Panc1 (cell line): ENCODE measurements around the gene RFT1. TPM values are rescaled to one million over a fixed set of nuclear protein-coding genes. Genes with fewer than 3 reads are reported as not detected.

Experiments
- ATAC-seq: fragments of 200-7000 bp; cut with Tn5 transposase; 2 replicates; pipeline ENCODE4 v1.9.1; 2020; ENCODE audit warnings: mild to moderate bottlenecking, moderate library complexity
- BruUV-seq: library from RNA; stranded (reverse); fragments of 400-500 nt; replicated peaks from 2 replicates; lab custom pipeline; 2021; lab: Mats Ljungman, UMichigan
- CTCF ChIA-PET: fragments of 300-600 bp; sonication (Branson Sonifier 250); formaldehyde crosslinking; loops from one replicate; lab custom pipeline; 2022; ENCODE audit warnings: antibody characterized with exemption; lab: Charles Lee
- POLR2A ChIA-PET: fragments of 300-600 bp; sonication (Branson Sonifier 250); formaldehyde crosslinking; loops from one replicate; lab custom pipeline; 2022; ENCODE audit warnings: antibody characterized with exemption; lab: Charles Lee
- DNase-seq: peaks from one replicate; pipeline ENCODE4 v3.0.0-alpha.2; 2010; ENCODE audit warnings: low read depth, low spot score
- H3K27ac ChIP-seq: 2 replicates; pipeline ENCODE4 v1.5.1; 2011; ENCODE audit warnings: mild to moderate bottlenecking, low read length, inconsistent platforms
- H3K27me3 ChIP-seq: fragments of 200-500 bp; sonication (Bioruptor generic); 2 replicates; pipeline ENCODE4 v1.6.0; 2014; ENCODE audit warnings: low read length, inconsistent platforms; ENCODE audit not compliant: control insufficient read depth, insufficient read depth
- H3K36me3 ChIP-seq: fragments of 200-500 bp; sonication (Bioruptor generic); 2 replicates; pipeline ENCODE4 v1.5.1; 2014; ENCODE audit warnings: inconsistent platforms, mild to moderate bottlenecking, low read length, moderate library complexity; ENCODE audit not compliant: control insufficient read depth, insufficient read depth
- H3K4me1 ChIP-seq: 2 replicates; pipeline ENCODE4 v1.5.1; 2011; ENCODE audit warnings: inconsistent platforms, mild to moderate bottlenecking, low read length, moderate library complexity; ENCODE audit not compliant: control insufficient read depth, insufficient read depth
- H3K4me3 ChIP-seq, 2 experiments: 2 replicates each; pipeline ENCODE4 v1.5.1; 2011 to 2012; ENCODE audit warnings: low read depth in 2 of 2, low read length in 2 of 2, mild to moderate bottlenecking in 2 of 2, inconsistent platforms in 1 of 2, moderate library complexity in 1 of 2
- H3K9me3 ChIP-seq: fragments of 200-500 bp; sonication (Bioruptor generic); 2 replicates; pipeline ENCODE4 v1.5.1; 2014; ENCODE audit warnings: low read depth, mild to moderate bottlenecking, inconsistent platforms, low read length, moderate library complexity; ENCODE audit not compliant: control insufficient read depth, insufficient read depth
- POLR2AphosphoS5 ChIP-seq: IDR thresholded peaks from 2 replicates; pipeline ENCODE4 v1.6.1; 2012; ENCODE audit warnings: mild to moderate bottlenecking, low read depth, low read length, moderate library complexity
- SIN3A ChIP-seq: IDR thresholded peaks from 2 replicates; pipeline ENCODE4 v1.6.1; 2012; ENCODE audit warnings: low read depth, mild to moderate bottlenecking, low read length, moderate library complexity, borderline replicate concordance; ENCODE audit not compliant: insufficient read depth
- TCF7L2 ChIP-seq: IDR thresholded peaks from 2 replicates; pipeline ENCODE4 v1.6.1; 2011; ENCODE audit warnings: mild to moderate bottlenecking, low read depth, low read length, inconsistent platforms
- in situ Hi-C: cut with HindIII; loops from 2 replicates; pipeline ENCODE4 v1.10.0; 2016; ENCODE audit warnings: low sequenced_read_pairs, low pct_unique_long_range_greater_than_20kb
- intact Hi-C: fragments of 100-400 bp; cut with micrococcal nuclease; formaldehyde crosslinking; loops from one replicate; pipeline ENCODE4 v1.10.0; 2022; ENCODE audit not compliant: unreplicated experiment
- total RNA-seq: library from RNA; stranded (reverse); gene quantifications from one replicate; pipeline ENCODE4 v1.2.1, GENCODE V29; 2021; ENCODE audit not compliant: unreplicated experiment
- TF ChIP-seq, protein P1 (sequence below), 2 experiments: IDR thresholded peaks; 2 replicates each; pipeline ENCODE4 v1.6.1; 2011 to 2012; ENCODE audit warnings: low read depth in 2 of 2, control low read depth in 1 of 2, low read length in 1 of 2, mild to moderate bottlenecking in 1 of 2, moderate library complexity in 1 of 2; ENCODE audit not compliant: insufficient read depth in 1 of 2
- TF ChIP-seq, protein P2 (sequence below): fragments of 450-650 bp; IDR thresholded peaks from 2 replicates; pipeline ENCODE4 v1.5.1; 2017; ENCODE audit warnings: mild to moderate bottlenecking

Gene RFT1
- total RNA-seq, 1 experiment from 2014 or later: 21.0 TPM

DNA sequence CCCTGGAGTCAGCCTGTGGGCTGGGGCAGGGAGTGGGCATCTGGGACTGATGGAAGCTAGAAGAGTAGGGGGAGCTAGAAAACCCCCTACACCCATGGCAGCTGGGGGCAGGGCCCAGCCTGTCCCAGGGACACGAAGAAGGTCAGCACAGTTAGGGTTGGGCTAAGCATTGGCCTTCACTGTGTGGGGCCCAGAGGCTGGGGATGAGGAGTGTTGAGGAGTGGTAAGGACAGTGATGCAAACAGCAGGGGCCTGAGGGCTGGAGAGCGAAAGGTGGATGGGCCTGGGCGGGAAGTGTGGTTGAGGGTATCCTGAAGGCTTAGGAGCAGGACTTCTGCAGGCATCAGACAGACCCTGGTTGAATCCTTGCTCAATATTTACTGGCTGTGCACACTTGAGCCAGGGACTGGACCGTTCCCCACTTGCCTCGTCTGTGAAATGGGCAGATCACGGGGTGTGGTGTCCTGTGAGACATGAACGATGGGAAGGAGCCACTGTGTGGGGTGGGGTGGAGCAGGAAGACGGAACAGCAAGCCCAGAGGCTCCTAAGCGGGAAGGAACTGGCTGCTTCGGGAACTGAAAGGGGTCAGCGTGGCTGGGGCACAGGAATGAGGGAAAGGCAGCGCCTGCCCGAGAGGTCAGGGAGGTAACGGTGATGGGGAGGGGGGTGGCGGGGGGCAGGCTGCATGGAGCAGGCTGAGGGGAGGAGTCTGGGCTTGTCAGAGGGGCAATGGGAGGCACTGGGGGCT is 38.1 kb upstream of the RFT1 start:
- no TSS peak for BruUV-seq
- in situ Hi-C loops: no loop called here
- no peak for DNase-seq

DNA sequence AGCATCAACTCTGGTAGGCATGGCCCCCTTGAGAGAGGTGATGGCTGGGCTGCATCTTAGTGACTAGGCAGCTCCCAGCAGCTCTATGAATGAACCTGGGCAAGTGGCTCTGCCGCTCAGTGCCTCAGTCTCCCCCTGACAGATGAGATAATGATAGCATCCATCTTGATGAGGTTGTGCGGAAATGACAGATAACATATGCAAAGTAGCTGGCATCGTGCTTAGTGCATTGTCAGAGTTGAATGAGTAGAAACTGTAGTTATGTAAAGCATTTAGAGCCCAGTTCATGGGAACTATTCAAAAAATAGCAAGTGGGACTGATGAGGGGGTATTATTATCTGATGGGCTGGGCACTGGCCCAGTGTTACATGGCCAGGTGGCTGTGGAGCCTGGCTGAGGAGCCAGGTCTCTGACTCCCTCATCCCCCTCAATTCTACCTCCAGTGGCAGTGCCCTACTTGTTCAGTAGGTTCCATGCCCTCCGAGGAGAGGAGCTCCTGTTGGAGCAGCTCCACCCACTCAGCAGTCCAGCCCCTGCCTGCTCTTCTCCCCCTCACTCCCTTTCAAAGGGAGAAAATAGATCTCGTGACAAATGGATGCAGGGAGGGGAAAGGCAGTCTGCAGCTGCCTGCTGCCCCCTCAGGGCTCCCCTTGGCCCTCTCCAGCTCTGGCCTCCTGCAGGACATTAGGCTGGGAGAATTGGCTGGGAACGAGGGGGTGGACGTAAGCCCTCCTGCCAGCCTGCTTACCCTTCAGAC is 37.4 kb upstream of the RFT1 start:
- CTCF ChIA-PET: no interaction called here
- DNase-seq (no peak), ATAC-seq (no peak)
- Histone ChIP-seq H3K9me3 (no peaks in the 10 kb centered on the region), H3K36me3 (no peaks in the 10 kb centered on the region), H3K4me1 (peaks cover 11% of the 10 kb centered on the region), H3K4me3 (no peak overlapping the region), H3K27me3 (no peaks in the 10 kb centered on the region), H3K27ac (no peak overlapping the region)
- POLR2A ChIA-PET: no interaction called here
- intact Hi-C loops (no loop called here), in situ Hi-C loops (no loop called here)
- TF ChIP-seq, protein P1, sequence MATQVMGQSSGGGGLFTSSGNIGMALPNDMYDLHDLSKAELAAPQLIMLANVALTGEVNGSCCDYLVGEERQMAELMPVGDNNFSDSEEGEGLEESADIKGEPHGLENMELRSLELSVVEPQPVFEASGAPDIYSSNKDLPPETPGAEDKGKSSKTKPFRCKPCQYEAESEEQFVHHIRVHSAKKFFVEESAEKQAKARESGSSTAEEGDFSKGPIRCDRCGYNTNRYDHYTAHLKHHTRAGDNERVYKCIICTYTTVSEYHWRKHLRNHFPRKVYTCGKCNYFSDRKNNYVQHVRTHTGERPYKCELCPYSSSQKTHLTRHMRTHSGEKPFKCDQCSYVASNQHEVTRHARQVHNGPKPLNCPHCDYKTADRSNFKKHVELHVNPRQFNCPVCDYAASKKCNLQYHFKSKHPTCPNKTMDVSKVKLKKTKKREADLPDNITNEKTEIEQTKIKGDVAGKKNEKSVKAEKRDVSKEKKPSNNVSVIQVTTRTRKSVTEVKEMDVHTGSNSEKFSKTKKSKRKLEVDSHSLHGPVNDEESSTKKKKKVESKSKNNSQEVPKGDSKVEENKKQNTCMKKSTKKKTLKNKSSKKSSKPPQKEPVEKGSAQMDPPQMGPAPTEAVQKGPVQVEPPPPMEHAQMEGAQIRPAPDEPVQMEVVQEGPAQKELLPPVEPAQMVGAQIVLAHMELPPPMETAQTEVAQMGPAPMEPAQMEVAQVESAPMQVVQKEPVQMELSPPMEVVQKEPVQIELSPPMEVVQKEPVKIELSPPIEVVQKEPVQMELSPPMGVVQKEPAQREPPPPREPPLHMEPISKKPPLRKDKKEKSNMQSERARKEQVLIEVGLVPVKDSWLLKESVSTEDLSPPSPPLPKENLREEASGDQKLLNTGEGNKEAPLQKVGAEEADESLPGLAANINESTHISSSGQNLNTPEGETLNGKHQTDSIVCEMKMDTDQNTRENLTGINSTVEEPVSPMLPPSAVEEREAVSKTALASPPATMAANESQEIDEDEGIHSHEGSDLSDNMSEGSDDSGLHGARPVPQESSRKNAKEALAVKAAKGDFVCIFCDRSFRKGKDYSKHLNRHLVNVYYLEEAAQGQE (IDR thresholded peaks at IDR 0.05; ENCODE audit: insufficient read depth in 1 of 2, low read depth in 2 of 2, low read length in 1 of 2): no peak
- TF ChIP-seq SIN3A: no peak
- no peak for TF ChIP-seq POLR2AphosphoS5
- TF ChIP-seq, protein P2, sequence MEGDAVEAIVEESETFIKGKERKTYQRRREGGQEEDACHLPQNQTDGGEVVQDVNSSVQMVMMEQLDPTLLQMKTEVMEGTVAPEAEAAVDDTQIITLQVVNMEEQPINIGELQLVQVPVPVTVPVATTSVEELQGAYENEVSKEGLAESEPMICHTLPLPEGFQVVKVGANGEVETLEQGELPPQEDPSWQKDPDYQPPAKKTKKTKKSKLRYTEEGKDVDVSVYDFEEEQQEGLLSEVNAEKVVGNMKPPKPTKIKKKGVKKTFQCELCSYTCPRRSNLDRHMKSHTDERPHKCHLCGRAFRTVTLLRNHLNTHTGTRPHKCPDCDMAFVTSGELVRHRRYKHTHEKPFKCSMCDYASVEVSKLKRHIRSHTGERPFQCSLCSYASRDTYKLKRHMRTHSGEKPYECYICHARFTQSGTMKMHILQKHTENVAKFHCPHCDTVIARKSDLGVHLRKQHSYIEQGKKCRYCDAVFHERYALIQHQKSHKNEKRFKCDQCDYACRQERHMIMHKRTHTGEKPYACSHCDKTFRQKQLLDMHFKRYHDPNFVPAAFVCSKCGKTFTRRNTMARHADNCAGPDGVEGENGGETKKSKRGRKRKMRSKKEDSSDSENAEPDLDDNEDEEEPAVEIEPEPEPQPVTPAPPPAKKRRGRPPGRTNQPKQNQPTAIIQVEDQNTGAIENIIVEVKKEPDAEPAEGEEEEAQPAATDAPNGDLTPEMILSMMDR: no peak
- TF ChIP-seq TCF7L2: no peak
- BruUV-seq: no TSS peak

More for the DNA sequence above, 38.1 kb upstream of the RFT1 start:
- Histone ChIP-seq H3K27ac (no peak overlapping the region), H3K4me1 (peaks cover 4% of the 10 kb centered on the region), H3K27me3 (no peaks in the 10 kb centered on the region), H3K36me3 (no peaks in the 10 kb centered on the region), H3K9me3 (no peaks in the 10 kb centered on the region), H3K4me3 (no peak overlapping the region)
- no peak for ATAC-seq
- intact Hi-C loops: no loop called here
- ChIA-PET POLR2A (no interaction called here), CTCF (no interaction called here)
- TF ChIP-seq, protein P2: no peak
- TF ChIP-seq SIN3A (no peak), POLR2AphosphoS5 (no peak), TCF7L2 (no peak)
- TF ChIP-seq, protein P1 (IDR thresholded peaks at IDR 0.05; ENCODE audit: insufficient read depth in 1 of 2, low read depth in 2 of 2, low read length in 1 of 2): no peak
